GM11168 (cell line): ENCODE data around the gene RPTOR.
"Not testable (repeated sequence)": the region's sequence is repeated elsewhere in the genome, so short reads cannot be mapped to it uniquely, and the experiment has no call there.

Experiments
- in situ Hi-C: fragments of 300-500 bp; cut with MboI; formaldehyde crosslinking; loops from one replicate; pipeline ENCODE4 v1.12.0; 2022; ENCODE audit warnings: low sequenced_read_pairs; ENCODE audit not compliant: unreplicated experiment

Gene RPTOR

DNA sequence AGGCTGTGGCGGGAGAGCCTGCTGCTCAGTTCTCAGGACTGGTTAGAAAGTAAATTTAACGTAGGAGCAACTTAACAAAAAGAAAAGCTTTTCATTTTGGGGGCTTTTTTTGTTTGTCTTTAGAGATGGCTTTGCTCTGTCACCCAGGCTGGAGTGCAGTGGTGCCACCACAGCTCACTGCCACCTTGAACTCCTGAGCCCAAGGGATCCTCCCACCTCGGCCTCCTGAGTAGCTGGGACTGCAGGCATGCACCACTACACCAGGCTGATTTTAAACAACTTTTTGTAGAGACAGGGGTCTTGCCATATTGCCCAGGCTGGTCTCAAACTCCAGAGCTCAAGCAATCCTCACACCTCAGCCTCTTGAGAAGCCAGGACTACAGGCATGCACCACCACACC lies 205.0 kb downstream of the RPTOR start:
- in situ Hi-C loops = no loop called here

GRCh38 chr17:80750263-80750662 lies 205.6 kb downstream of the RPTOR start:
- in situ Hi-C loops = no loop called here

DNA sequence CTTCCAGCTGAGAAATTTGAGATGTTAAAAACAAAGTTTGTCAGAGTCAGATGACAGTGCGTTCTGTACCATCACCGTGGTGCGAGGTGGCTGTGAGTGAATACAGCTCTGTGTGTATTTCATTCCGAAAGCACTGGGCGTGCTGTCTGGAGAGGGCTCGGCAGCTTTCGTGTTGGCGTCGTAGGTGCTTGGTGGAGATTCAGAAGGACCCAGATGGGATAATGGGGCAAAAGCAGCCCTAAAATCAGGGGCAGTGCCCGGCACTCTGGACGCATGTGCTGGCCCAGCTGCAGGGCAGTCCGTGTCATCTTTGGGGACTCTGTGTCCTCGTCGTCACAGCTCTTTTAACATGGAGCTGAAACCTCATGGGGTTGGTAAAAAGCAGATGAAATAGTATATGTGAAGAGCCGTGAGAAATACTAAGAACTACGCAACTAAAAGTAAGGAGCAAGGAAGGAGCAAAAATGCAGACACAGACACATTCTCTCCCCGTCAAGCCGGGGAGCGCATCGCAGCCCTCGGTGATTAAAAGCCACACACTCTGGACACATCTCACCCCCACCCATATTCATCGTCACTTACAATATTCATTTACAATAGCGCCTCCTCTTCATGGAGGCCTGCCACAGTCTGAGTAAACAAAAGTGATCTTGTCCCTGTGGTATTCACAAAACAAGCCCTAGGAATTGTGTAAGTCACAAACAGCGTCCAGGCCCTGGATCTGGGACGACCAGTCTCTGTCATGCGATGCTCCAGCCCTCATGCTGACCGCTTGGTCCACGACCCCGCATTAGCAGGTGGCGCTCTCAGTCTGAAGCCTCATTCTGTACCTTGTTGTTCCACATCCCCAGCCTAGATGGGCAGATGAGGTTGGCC lies 206.7 kb downstream of the RPTOR start:
- in situ Hi-C loops = no loop called here

DNA sequence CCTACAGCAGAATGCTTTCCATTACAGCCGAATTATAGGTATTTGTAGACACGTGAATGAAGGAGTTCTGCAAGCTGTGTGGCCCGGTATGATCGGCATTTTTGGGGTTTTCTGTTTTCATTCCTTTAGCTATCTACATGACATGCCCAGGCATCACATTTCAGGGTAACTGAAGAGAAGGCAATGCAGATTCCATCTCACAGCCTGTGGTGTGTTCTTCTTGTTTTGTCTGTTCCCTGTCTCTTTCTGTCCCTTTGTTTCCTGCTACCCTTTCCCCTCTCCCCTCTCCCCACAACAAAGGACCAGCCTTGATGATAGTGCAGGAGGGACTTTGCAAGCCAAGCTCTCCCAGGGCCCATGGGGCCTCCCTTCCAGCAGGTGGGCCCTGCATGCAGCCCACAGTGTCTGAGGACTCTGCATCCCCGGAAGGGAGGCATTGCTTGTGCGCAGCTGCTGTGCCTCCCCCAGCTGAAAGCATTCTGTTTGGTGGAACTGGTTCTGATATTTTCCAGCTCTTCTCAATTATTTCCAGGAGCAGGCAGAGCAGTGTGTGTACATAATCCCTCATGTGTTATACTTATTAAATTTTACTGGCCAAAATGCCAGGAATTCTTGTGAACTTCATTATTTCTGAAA lies 207.4 kb downstream of the RPTOR start:
- in situ Hi-C loops = no loop called here

- in situ Hi-C loops = no loop called here
These were observed 209.2 kb downstream of the RPTOR start for GRCh38 chr17:80753685-80754345.

GRCh38 chr17:80754846-80755245 lies 210.2 kb downstream of the RPTOR start:
- in situ Hi-C loops = loop anchor here (5.0 kb wide), 1 partner anchor 77 kb away; no protein-coding TSS in a partner anchor

GRCh38 chr17:80755650-80756405 lies 211.2 kb downstream of the RPTOR start:
- in situ Hi-C loops = loop anchor here (5.0 kb wide), 1 partner anchor 76 kb away; no protein-coding TSS in a partner anchor

DNA sequence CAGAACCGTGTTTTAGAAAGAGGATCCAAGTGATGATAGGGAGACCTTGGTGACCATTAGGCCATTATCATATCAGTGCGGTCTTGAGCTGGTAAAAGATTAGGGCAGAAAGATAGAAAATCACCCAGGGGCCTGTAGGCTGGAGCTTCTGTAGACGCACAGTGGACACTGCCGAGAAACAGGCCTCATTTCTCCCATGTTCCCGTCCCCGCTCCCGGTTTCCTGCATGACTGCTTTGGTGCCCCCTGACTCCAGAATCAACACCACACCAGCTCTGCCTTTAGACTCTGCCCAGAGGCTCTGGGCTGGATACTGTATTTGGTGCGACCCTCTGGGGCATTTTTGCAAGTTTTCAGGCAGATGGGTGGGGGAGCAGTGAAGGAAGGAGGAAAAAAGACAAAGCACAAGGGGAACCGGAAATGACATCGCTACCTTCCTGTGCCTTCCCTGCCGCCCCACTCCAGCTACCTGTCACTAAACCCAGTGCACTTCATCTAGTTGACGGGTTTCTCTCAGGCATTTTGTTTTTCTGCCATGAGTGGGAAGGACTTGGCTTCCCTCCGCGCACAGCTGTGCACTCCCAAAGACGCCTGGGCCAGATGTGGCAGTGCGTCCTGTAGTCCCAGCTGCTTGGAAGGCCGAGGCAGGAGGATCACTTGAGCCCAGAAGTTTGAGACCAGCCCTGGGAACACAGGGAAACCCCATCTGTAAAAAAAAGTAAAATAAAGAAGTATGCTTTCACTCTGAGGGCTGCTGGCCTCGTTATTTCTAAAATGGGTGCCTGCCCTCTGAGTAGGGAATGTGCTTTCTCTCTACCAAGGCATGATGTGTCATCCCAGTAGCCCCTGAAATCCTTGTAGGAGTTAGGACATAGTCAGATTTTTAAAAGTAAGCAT lies 214.1 kb downstream of the RPTOR start:
- in situ Hi-C loops = loop anchor here (5.0 kb wide), 1 partner anchor 74 kb away; no protein-coding TSS in a partner anchor

DNA sequence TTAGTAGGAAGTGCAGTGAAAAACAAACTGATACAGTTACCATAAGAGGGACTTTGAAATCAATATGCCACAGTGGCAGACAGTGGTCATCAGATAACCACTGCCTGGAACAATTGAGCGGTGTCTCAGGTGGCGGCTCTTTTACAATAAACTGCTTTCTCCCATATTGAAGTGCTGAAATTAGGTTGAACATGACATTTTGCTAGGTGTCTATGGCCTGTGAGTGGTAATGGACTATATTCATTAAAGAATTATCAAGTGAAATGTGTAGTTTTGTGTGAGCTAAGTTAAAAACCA lies 214.7 kb downstream of the RPTOR start:
- in situ Hi-C loops = loop anchor here (5.0 kb wide), 1 partner anchor 73 kb away; no protein-coding TSS in a partner anchor

- in situ Hi-C loops = no loop called here
These were observed 215.9 kb downstream of the RPTOR start for GRCh38 chr17:80760511-80760911.

GRCh38 chr17:80761110-80761871 lies 216.7 kb downstream of the RPTOR start:
- in situ Hi-C loops = no loop called here

- in situ Hi-C loops = no loop called here
These were observed 217.4 kb downstream of the RPTOR start for GRCh38 chr17:80762076-80762475.

GRCh38 chr17:80763293-80763867 lies 218.7 kb downstream of the RPTOR start:
- in situ Hi-C loops = no loop called here

DNA sequence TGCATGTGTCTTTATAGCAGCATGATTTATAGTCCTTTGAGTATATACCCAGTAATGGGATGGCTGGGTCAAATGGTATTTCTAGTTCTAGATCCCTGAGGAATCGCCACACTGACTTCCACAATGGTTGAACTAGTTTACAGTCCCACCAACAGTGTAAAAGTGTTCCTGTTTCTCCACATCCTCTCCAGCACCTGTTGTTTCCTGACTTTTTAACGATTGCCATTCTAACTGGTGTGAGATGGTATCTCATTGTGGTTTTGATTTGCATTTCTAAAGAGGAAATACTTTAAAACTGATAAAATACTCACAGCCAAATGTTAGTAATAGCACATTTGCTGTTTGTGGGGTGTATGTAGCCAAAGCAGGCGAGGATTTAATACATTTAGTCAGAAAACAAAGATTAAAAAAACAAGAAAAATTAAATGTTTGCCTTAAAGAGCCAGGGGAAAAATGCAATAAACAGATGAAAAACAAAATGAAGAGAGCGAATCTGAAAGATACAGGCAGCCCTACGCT lies 220.0 kb downstream of the RPTOR start:
- in situ Hi-C loops = not testable (repeated sequence)

- in situ Hi-C loops = no loop called here
These were observed 220.8 kb downstream of the RPTOR start for GRCh38 chr17:80765241-80765961.

- in situ Hi-C loops = no loop called here
These were observed 221.7 kb downstream of the RPTOR start for GRCh38 chr17:80766290-80766855.

DNA sequence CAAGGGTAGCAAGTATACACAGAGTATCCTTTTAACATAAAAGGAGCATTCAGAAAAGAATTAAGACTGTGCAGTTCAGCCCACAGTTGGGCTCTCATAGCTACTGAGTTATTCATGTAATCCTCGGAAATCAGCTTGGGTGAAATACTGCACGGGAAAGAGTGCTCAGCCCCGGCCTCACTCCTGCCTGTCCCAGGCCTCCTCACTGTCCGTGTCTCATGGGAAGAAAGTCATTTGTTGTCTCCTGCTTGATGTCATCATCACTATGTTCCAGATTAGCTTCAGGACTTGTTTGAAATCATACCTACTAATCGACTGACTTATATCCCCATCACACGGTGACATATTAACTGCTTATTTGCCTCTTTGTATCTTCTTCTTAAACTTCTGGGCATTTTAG lies 223.8 kb downstream of the RPTOR start:
- in situ Hi-C loops = no loop called here
